Hepatocyte (in vitro differentiated cells): ENCODE data around the gene TNN. TPM values are rescaled to one million over a fixed set of nuclear protein-coding genes. Genes with fewer than 3 reads are reported as not detected.

ENCODE experiments used
- DNase-seq: peaks from one replicate; pipeline ENCODE4 v3.0.0-alpha.2; 2016; ENCODE audit warnings: low spot score
- H2AFZ ChIP-seq: fragments of 200-600 bp; sonication (generic); 2 replicates; pipeline ENCODE4 v1.6.0; 2016; ENCODE audit warnings: antibody characterized with exemption, mild to moderate bottlenecking
- H3K27ac ChIP-seq: fragments of 200-600 bp; sonication (generic); 2 replicates; pipeline ENCODE4 v1.5.1; 2016; ENCODE audit warnings: mild to moderate bottlenecking
- H3K27me3 ChIP-seq: fragments of 200-600 bp; sonication (generic); 2 replicates; pipeline ENCODE4 v1.6.1; 2016
- H3K36me3 ChIP-seq: fragments of 200-600 bp; sonication (generic); replicated peaks from 2 replicates; pipeline ENCODE4 v1.5.1; 2016; ENCODE audit warnings: low read depth; ENCODE audit not compliant: insufficient read depth
- H3K4me1 ChIP-seq: fragments of 200-600 bp; sonication (generic); 2 replicates; pipeline ENCODE4 v1.5.1; 2016; ENCODE audit warnings: mild to moderate bottlenecking, moderate library complexity; ENCODE audit not compliant: insufficient read depth
- H3K4me2 ChIP-seq: fragments of 200-600 bp; sonication (generic); 2 replicates; pipeline ENCODE4 v1.6.0; 2016
- H3K4me3 ChIP-seq: fragments of 200-600 bp; sonication (generic); 2 replicates; pipeline ENCODE4 v1.5.1; 2016; ENCODE audit warnings: mild to moderate bottlenecking
- H3K79me2 ChIP-seq: fragments of 200-600 bp; sonication (generic); 2 replicates; pipeline ENCODE4 v1.6.0; 2017; ENCODE audit warnings: mild to moderate bottlenecking
- H3K9me2 ChIP-seq: fragments of 200-600 bp; sonication (generic); replicated peaks from 2 replicates; pipeline ENCODE4 v1.6.0; 2017; ENCODE audit warnings: mild to moderate bottlenecking; ENCODE audit not compliant: insufficient read depth
- H3K9me3 ChIP-seq: fragments of 200-600 bp; sonication (generic); 2 replicates; pipeline ENCODE4 v1.5.1; 2016; ENCODE audit warnings: low read depth, mild to moderate bottlenecking
- H4K20me1 ChIP-seq: fragments of 200-600 bp; sonication (generic); 2 replicates; pipeline ENCODE4 v1.6.0; 2016; ENCODE audit warnings: mild to moderate bottlenecking; ENCODE audit not compliant: insufficient read depth, poor library complexity, severe bottlenecking
- EZH2 ChIP-seq: fragments of 200-600 bp; sonication (generic); IDR thresholded peaks from 2 replicates; pipeline ENCODE4 v1.6.1; 2016; ENCODE audit warnings: antibody characterized with exemption, mild to moderate bottlenecking, borderline replicate concordance
- EZH2phosphoT487 ChIP-seq: fragments of 200-600 bp; sonication (generic); IDR thresholded peaks from one replicate; pipeline ENCODE4 v1.6.1; 2018; ENCODE audit warnings: antibody characterized with exemption, mild to moderate bottlenecking, low read depth, moderate library complexity; ENCODE audit not compliant: unreplicated experiment, severe bottlenecking
- WGBS: methylation state at CpG from one replicate; pipeline ENCODE4 v1.1.6; 2016; ENCODE audit warnings: low lambda C conversion rate; ENCODE audit errors: missing lambda C conversion rate; 5-methylcytosine and 5-hydroxymethylcytosine counted together
- polyA plus RNA-seq: library from polyadenylated mRNA; unstranded; fragments of >200 nt; fragmentation: Nextera tagmentation; extraction: Ambion mirVana; gene quantifications from 2 replicates; pipeline ENCODE4 v1.2.1, GENCODE V29; 2016
- total RNA-seq: library from RNA; depleted of rRNA; stranded (reverse); fragments of >200 nt; gene quantifications from 2 replicates; pipeline ENCODE4 v1.2.3, GENCODE V29; 2014
- TF ChIP-seq, protein P1 (sequence below): fragments of 200-600 bp; sonication (generic); IDR thresholded peaks from 2 replicates; pipeline ENCODE4 v1.5.1; 2016; ENCODE audit warnings: antibody characterized with exemption, mild to moderate bottlenecking; ENCODE audit not compliant: poor library complexity

The TNN gene
- total and polyA plus RNA-seq, 2 experiments from 2014 or later, result 0.33 to 0.51 TPM

GRCh38 chr1:175050992-175051391, 16.6 kb upstream of the TNN start:
- Histone ChIP-seq H2AFZ (no peak overlapping the region), H3K4me1 (no peaks in the 10 kb centered on the region), H3K27me3 (no peaks in the 10 kb centered on the region), H3K27ac (no peak overlapping the region), H3K4me3 (no peak overlapping the region), H3K36me3 (no peaks in the 10 kb centered on the region), H3K79me2 (no peaks in the 10 kb centered on the region), H3K4me2 (no peak overlapping the region), H4K20me1 (no peaks in the 10 kb centered on the region), H3K9me3 (no peaks in the 10 kb centered on the region), H3K9me2 (no peaks in the 10 kb centered on the region)
- WGBS, result 92% methylated on average over 2 of the region's 2 CpGs
- TF ChIP-seq EZH2 (no peak), EZH2phosphoT487 (no peak)
- TF ChIP-seq, protein P1, sequence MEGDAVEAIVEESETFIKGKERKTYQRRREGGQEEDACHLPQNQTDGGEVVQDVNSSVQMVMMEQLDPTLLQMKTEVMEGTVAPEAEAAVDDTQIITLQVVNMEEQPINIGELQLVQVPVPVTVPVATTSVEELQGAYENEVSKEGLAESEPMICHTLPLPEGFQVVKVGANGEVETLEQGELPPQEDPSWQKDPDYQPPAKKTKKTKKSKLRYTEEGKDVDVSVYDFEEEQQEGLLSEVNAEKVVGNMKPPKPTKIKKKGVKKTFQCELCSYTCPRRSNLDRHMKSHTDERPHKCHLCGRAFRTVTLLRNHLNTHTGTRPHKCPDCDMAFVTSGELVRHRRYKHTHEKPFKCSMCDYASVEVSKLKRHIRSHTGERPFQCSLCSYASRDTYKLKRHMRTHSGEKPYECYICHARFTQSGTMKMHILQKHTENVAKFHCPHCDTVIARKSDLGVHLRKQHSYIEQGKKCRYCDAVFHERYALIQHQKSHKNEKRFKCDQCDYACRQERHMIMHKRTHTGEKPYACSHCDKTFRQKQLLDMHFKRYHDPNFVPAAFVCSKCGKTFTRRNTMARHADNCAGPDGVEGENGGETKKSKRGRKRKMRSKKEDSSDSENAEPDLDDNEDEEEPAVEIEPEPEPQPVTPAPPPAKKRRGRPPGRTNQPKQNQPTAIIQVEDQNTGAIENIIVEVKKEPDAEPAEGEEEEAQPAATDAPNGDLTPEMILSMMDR, result no peak
- no peak for DNase-seq

DNA sequence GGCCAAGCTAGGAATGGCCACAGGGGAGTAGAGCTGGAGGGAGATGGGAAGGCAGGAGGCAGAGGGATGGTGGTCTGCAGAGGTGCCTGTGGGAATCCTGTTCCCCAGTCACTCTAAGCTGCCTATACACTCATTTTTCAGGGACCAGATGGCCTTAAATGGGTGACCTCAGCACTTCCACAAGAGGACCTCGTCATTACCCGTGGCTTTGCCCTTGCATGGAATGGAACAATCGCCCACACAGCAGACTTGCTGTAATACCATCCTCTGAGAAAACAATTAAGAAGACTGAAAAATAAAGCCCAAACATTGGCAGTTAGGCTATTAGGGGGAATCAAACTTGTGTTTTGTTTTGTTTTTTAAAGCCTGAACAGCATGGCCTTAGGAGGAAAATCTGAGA, 12.9 kb upstream of the TNN start:
- Histone ChIP-seq H3K4me3 (no peak overlapping the region), H3K9me2 (no peaks in the 10 kb centered on the region), H3K27me3 (no peaks in the 10 kb centered on the region), H3K36me3 (no peaks in the 10 kb centered on the region), H3K9me3 (no peaks in the 10 kb centered on the region), H3K4me1 (no peaks in the 10 kb centered on the region), H3K27ac (no peak overlapping the region), H3K4me2 (no peak overlapping the region), H4K20me1 (no peaks in the 10 kb centered on the region), H3K79me2 (no peaks in the 10 kb centered on the region), H2AFZ (no peak overlapping the region)
- TF ChIP-seq EZH2phosphoT487, result no peak
- no peak for TF ChIP-seq EZH2
- TF ChIP-seq, protein P1, result no peak
- DNase-seq, result no peak
- 97% methylated on average over 3 of the region's 3 CpGs for WGBS

DNA sequence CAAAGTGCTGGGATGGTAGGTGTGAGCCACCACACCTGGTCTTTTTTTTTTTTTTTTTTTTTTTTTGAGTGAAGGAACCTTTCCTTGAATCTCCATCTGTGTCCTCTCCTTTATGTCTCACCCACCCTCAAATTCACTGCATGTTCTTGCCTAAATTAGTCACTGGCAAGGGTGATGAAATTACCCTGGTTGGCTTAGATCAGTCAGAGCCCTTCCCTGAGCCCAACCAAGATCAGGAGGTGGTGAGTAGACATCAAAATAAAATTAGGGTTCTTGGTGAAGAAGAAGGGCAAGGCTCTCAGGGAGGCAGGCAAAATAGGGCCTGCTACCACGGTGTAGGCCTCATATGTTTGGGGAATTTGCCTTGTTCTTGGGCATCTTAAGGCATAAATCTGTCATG, 5.3 kb upstream of the TNN start:
- Histone ChIP-seq H3K27me3 (no peaks in the 10 kb centered on the region), H4K20me1 (no peaks in the 10 kb centered on the region), H3K9me3 (no peaks in the 10 kb centered on the region), H3K4me2 (no peak overlapping the region), H3K4me3 (no peak overlapping the region), H3K36me3 (no peaks in the 10 kb centered on the region), H2AFZ (no peak overlapping the region), H3K27ac (no peak overlapping the region), H3K79me2 (no peaks in the 10 kb centered on the region), H3K9me2 (no peaks in the 10 kb centered on the region), H3K4me1 (no peaks in the 10 kb centered on the region)
- TF ChIP-seq EZH2phosphoT487, result no peak
- TF ChIP-seq EZH2, result no peak
- TF ChIP-seq, protein P1, result no peak
- DNase-seq, result no peak
- 79% methylated on average over 1 of the region's 1 CpG for WGBS

- no peak overlapping the region for H3K4me3 ChIP-seq
- no peak overlapping the region for H3K27ac ChIP-seq
- no peaks in the 10 kb centered on the region for H3K36me3 ChIP-seq
- no peaks in the 10 kb centered on the region for H3K79me2 ChIP-seq
- no peaks in the 10 kb centered on the region for H3K9me2 ChIP-seq
- no peaks in the 10 kb centered on the region for H4K20me1 ChIP-seq
- WGBS, result 74% methylated on average over 2 of the region's 2 CpGs
- TF ChIP-seq, protein P1, result no peak
- TF ChIP-seq EZH2phosphoT487 (no peak), EZH2 (no peak)
- H3K9me3 ChIP-seq, result no peaks in the 10 kb centered on the region
- no peak for DNase-seq
- no peak overlapping the region for H3K4me2 ChIP-seq
- H3K27me3 ChIP-seq, result no peaks in the 10 kb centered on the region
- H2AFZ ChIP-seq, result no peak overlapping the region
- no peaks in the 10 kb centered on the region for H3K4me1 ChIP-seq
Observed at GRCh38 chr1:175062858-175063257, 4.8 kb upstream of the TNN start.
